ENCODE data around the gene SRGAP2C.
"Not testable (repeated sequence)": the region's sequence is repeated elsewhere in the genome, so short reads cannot be mapped to it uniquely, and the experiment has no call there.

Gene SRGAP2C

DNA sequence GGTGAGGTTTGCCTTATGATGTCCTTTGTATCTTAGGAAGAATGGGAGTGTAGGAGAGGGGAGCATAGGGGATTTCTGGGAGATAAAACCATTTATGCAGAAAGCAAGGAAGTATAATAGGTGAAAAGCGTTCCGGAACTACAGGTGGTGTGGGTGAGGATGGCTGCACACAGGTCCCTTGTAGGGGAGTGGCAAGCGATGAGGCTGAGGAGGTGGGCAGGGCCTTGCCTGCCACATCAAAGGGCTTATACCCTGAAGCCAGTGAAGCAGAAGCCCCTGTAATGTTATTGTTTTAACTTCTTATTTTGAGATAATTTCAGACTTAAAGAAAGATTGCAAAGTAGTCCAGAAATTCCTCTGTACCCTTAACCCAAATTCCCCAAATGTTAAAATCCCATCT, 159.6 kb downstream of the SRGAP2C start:
- DNase-seq: not testable (repeated sequence)

DNA sequence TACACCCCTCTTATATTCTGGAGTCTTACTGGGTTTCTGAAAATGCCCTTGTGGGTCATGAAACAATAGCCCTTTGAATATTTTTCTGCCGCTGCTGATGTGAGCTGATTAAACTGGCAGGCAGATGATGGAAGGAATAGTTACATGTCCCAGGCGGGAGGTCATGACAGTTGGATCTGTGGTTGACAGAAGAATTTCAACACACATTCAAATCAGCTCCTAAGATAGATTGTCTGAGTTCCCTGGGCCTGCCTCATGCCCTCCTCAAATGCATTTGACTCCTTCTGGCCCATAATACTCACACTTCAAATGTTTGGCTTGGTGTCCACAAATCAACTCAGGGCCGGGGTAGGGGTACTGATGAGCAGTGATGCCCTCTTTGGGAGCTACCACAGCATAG, 161.9 kb downstream of the SRGAP2C start:
- DNase-seq: not testable (repeated sequence)

DNA sequence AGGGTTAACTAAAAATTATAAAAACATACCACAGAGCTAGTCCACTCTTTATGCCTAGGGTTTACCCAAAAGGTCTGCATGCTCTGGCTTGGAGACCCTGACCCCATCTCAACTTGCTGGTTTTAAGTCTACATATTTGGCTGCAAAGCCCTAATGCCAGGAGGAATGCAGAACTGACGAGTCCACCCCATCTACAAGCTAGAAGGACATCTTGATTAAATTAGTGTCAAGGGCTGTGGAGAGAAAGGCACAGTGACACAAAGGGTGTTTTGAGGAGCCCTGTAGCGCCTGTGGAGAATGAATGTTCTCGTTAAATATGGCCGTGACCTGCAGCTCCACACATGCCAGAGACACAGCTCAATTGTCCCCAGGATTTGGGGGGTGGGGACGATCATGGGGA, 162.7 kb downstream of the SRGAP2C start:
- DNase-seq: not testable (repeated sequence)

GRCh38 chr1:121348115-121348514, 163.3 kb downstream of the SRGAP2C start:
- not testable (repeated sequence) for DNase-seq

DNA sequence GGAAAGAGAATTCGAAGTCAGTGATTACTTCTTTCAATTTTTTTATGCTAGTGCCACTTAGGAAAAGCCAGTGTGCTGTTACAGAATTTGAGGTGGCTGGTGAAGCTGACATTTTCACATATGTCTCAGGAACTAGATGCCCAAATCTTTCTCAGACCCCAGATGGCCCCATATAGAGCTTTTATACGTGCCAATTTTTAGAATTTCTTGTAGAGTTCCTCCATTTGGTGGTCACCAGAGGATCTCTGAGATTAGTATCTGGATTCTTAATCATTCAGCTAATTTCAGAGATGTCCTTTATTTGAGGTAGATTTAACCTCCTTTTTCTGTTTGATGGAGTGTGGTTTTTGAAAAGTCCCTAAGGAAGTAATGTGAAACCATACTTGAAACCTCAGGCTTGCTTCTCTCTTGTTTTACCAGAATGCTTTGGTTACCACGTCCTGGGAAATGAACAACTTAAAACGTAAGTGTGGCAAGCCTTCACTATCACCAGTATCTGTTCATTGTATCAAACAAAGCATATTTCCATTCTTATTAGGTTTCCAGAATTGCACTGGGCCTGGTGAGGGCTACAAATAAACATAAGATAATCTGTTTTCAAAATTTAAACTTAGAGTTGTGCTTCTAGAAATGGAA, 164.7 kb downstream of the SRGAP2C start:
- DNase-seq: not testable (repeated sequence)

DNA sequence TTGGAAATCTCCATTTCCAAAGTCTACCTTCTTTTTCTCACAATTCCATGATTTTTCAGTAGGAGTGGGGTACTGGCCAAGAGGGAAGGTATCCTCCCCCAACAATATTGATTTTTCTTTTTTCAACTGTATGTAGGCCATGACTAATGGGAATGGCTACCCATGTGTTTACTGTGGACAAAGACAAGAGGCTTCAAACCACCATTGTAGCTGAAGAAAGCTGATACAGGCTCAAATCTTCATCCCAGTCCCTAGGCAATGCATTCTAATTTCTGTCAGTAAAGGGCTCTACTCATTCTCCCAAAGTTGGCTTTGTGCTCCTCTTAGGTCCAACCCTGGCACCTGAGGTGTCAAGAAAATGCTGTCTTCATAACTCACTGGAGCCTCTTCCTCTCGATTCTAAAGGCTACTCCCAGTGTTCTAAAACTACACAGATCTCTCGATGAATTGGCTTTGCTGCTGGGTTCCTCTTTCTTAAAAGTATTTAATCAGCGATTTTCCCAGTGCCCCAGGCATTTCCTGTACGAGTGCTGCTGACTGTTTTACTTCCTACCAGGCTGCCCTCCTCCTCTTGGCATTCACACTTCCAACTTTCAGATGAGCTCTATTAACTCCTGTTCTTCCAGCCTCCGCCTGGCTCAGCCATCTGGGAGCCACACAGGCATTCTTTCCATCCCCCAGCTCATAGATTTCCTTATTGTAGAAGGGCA, 171.1 kb downstream of the SRGAP2C start:
- DNase-seq: not testable (repeated sequence)

GRCh38 chr1:121356819-121357218, 172.0 kb downstream of the SRGAP2C start:
- DNase-seq: not testable (repeated sequence)

- not testable (repeated sequence) for DNase-seq
Observed at GRCh38 chr1:121360531-121360930, 175.8 kb downstream of the SRGAP2C start.

DNA sequence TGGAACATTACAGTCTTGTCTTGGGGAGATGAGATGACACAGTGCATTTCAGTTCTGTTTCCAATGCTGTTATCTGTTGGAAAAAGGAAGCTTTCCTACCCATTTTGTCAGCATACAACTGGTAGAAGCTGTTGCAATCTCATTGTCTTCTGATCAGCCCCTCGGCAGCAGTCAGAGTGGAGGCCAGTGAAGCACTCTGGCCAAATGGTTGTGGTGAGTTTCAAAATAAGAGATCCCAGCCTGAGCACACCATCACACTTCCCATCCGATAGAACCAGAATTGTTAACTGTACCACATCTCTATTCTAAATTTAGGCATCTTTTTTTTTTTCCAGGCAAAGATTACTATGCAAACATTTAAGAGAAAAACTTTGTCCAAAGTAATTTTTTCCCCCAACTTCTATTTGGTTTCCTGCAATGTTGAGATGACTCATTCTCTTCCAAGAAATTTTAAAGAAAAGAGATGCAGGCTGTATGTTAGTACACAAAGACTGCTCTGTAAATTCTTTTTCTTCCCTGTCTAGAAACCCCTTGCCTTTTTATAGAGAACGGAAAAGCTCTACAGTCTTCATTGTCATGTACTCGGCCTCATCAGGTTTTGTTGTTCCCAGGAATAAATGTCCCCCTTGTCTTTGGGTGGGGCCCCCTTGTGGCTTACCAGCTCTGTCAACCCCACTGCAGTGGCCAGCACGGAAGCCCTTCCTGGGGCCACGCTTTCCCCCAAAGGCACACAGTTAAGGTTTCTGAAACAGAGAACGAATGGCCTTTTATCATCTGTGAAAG, 176.9 kb downstream of the SRGAP2C start:
- not testable (repeated sequence) for DNase-seq

GRCh38 chr1:121362234-121362883, 177.6 kb downstream of the SRGAP2C start:
- not testable (repeated sequence) for DNase-seq

DNA sequence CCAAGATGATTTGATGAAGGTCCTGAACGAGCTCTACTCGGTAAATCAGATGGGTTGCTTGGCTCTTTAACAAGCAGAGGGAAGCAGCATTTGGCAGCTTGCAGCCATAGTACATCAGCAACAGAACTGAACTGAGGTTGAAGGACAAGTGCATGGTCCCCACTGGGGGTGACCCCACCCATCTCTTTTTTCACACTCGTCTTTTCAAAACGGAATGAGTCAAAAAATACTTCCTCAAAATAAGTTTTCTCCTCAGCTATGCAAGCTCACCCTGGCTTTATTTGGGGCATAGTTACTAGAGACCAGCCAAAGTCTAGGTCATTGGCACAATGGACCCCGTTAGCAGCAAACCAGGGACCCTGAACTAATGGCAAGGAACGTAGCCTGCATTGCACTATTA, 180.5 kb downstream of the SRGAP2C start:
- DNase-seq: not testable (repeated sequence)

GRCh38 chr1:121365723-121366122, 180.9 kb downstream of the SRGAP2C start:
- peak; percentile 53 for DNase-seq

DNA sequence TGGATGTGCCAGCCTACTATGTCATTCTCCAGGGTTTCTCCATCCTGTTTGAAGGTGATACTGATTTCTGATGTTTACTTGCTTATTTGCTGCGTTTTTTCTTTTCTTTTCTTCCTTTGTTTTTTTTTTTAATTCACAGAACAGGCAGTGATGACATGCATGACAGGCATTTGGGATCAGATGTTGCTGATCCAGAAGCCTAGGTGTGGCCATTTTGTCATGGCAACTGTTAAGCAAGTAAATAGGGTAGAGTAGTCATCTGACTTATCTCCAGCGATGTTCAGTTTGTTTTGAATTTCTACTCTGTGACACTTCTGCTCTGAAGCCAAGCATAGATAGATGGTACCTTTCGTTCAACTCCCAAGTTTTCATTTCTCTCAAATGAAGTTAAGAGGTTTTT, 181.4 kb downstream of the SRGAP2C start:
- DNase-seq: not testable (repeated sequence)

DNA sequence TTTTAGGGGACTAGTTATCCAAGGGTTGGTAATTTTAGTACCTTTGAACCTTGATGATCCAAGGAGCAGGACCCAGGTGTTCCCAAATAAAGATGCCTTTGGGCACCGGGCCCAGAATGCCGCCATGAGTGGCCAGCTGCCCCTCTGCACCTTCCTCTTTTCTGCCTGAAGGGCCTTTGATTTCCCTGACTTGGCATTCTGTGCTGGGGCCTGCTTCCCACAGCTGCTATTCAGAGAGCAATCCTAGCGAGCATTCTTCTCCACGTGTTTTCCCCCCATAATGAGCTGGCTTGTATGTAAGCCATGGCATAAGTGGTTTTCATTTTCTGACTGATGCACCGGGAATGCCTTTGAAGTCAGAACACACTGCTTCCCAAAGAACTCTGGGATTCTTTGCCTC, 184.1 kb downstream of the SRGAP2C start:
- DNase-seq: not testable (repeated sequence)

- not testable (repeated sequence) for DNase-seq
Observed at GRCh38 chr1:121369959-121370358, 185.2 kb downstream of the SRGAP2C start.

GRCh38 chr1:121374851-121375367, 190.1 kb downstream of the SRGAP2C start:
- not testable (repeated sequence) for DNase-seq

DNA sequence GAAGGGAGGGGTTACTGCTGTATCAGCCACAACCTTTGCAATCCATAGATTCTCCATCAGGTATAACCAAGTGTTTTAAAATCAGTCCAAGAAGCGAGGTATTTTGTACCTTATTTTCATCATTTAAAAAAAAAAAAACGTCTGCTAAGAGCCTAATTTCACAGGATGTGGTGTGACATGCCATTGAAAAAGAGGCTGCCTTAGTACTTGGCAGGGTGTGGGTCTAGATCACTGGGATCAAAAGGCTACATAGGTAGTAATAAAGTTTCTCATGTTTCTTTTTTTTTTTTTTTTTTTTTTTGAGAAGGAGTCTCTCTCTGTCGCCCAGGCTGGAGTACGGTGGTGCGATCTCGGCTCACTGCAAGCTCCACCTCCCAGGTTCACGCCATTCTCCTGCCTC, 192.2 kb downstream of the SRGAP2C start:
- not testable (repeated sequence) for DNase-seq

GRCh38 chr1:121378757-121379156, 194.0 kb downstream of the SRGAP2C start:
- not testable (repeated sequence) for DNase-seq

GRCh38 chr1:121384754-121385153, 200.0 kb downstream of the SRGAP2C start:
- not testable (repeated sequence) for DNase-seq

GRCh38 chr1:121385162-121385561, 200.4 kb downstream of the SRGAP2C start:
- not testable (repeated sequence) for DNase-seq

GRCh38 chr1:121385563-121386288, 201.0 kb downstream of the SRGAP2C start:
- DNase-seq: not testable (repeated sequence)

All from CD4-positive, alpha-beta T cell treated with Interleukin-12 subunit alpha and Interleukin-12 subunit beta, for 1 hour (primary cell).